ENCODE measurements around the gene LLGL2.
A peak's percentile ranks its signal among the peaks of the same experiment; 100 is the strongest.

LLGL2 gene

GRCh38 chr17:75492555-75493168, 32.8 kb upstream of the LLGL2 start:
- no peak for DNase-seq (ENCODE audit: low read depth, low spot score)

GRCh38 chr17:75493476-75494129, 31.9 kb upstream of the LLGL2 start:
- no peak for DNase-seq (ENCODE audit: low read depth, low spot score)

- DNase-seq (ENCODE audit: low read depth, low spot score), result no peak
These were observed 31.1 kb upstream of the LLGL2 start for GRCh38 chr17:75494326-75494877.

GRCh38 chr17:75496005-75496404, 29.5 kb upstream of the LLGL2 start:
- no peak for DNase-seq (ENCODE audit: low read depth, low spot score)

- no peak for DNase-seq (ENCODE audit: low read depth, low spot score)
These were observed 27.3 kb upstream of the LLGL2 start for GRCh38 chr17:75498039-75498725.

GRCh38 chr17:75498726-75499213, 26.7 kb upstream of the LLGL2 start:
- DNase-seq (ENCODE audit: low read depth, low spot score), result peak; percentile 22

GRCh38 chr17:75499313-75500022, 26.0 kb upstream of the LLGL2 start:
- DNase-seq (ENCODE audit: low read depth, low spot score), result no peak

- no peak for DNase-seq (ENCODE audit: low read depth, low spot score)
These were observed 24.9 kb upstream of the LLGL2 start for GRCh38 chr17:75500419-75501216.

GRCh38 chr17:75501378-75502071, 24.0 kb upstream of the LLGL2 start:
- DNase-seq (ENCODE audit: low read depth, low spot score), result no peak

- DNase-seq (ENCODE audit: low read depth, low spot score), result no peak
These were observed 23.3 kb upstream of the LLGL2 start for GRCh38 chr17:75502072-75502720.

- DNase-seq (ENCODE audit: low read depth, low spot score), result no peak
These were observed 22.7 kb upstream of the LLGL2 start for GRCh38 chr17:75502721-75503329.

- no peak for DNase-seq (ENCODE audit: low read depth, low spot score)
These were observed 22.1 kb upstream of the LLGL2 start for GRCh38 chr17:75503337-75503950.

GRCh38 chr17:75503976-75504346, 21.5 kb upstream of the LLGL2 start:
- DNase-seq (ENCODE audit: low read depth, low spot score), result no peak

GRCh38 chr17:75504347-75505151, 20.9 kb upstream of the LLGL2 start:
- DNase-seq (ENCODE audit: low read depth, low spot score), result peak; percentile 53

- DNase-seq (ENCODE audit: low read depth, low spot score), result no peak
These were observed 20.4 kb upstream of the LLGL2 start for GRCh38 chr17:75505152-75505409.

GRCh38 chr17:75505640-75506039, 19.9 kb upstream of the LLGL2 start:
- no peak for DNase-seq (ENCODE audit: low read depth, low spot score)

GRCh38 chr17:75506134-75506533, 19.4 kb upstream of the LLGL2 start:
- no peak for DNase-seq (ENCODE audit: low read depth, low spot score)

- DNase-seq (ENCODE audit: low read depth, low spot score), result no peak
These were observed 18.6 kb upstream of the LLGL2 start for GRCh38 chr17:75506888-75507287.

All from ELF-1 (cell line).